Endothelial cell of umbilical vein (primary cell): ENCODE data around the gene CHCHD4. TPM values are rescaled to one million over a fixed set of nuclear protein-coding genes. Genes with fewer than 3 reads are reported as not detected.
A peak's percentile ranks its signal among the peaks of the same experiment; 100 is the strongest.

Experiments used
- BruUV-seq: library from RNA; stranded (reverse); fragments of 400-500 nt; replicated peaks from 2 replicates; lab custom pipeline; 2021; lab: Mats Ljungman, UMichigan
- CTCF ChIA-PET: fragments of 300-600, 350-600 bp; sonication (Branson Sonifier 250); formaldehyde crosslinking; loops from one replicate; lab custom pipeline; 2021; ENCODE audit warnings: antibody characterized with exemption, inconsistent platforms; lab: Charles Lee
- POLR2A ChIA-PET: fragments of 300-600, 350-600 bp; sonication (Branson Sonifier 250); formaldehyde crosslinking; loops from one replicate; lab custom pipeline; 2021; ENCODE audit warnings: antibody characterized with exemption, inconsistent platforms; lab: Charles Lee
- DNase-seq: peaks from one replicate; pipeline ENCODE4 v3.0.0-alpha.2; 2011; ENCODE audit warnings: low read depth, low spot score
- FAIRE-seq: peaks from 2 replicates; lab custom pipeline; 2011; peaks lifted over from hg19 to GRCh38; lab: Jason Lieb, UNC
- H2AFZ ChIP-seq: 2 replicates; pipeline ENCODE4 v1.6.0; 2012; ENCODE audit warnings: low read depth, low read length, control low read depth, inconsistent platforms
- H3K27ac ChIP-seq: 2 replicates; pipeline ENCODE4 v1.5.1; 2011; ENCODE audit warnings: low read depth, mild to moderate bottlenecking, control low read depth, low read length, moderate library complexity; ENCODE audit not compliant: insufficient read depth
- H3K27me3 ChIP-seq, 2 experiments: 2 replicates each; pipeline versions ENCODE4 v1.6.0 to v1.6.1; 2011; ENCODE audit warnings: low read length in 2 of 2, mixed read lengths in 1 of 2; ENCODE audit not compliant: control insufficient read depth in 2 of 2, insufficient read depth in 2 of 2
- H3K36me3 ChIP-seq, 2 experiments: 2 replicates in 1 of 2; 3 replicates in 1 of 2; pipeline ENCODE4 v1.5.1; 2011; ENCODE audit warnings: low read length in 2 of 2, mild to moderate bottlenecking in 1 of 2, moderate library complexity in 1 of 2; ENCODE audit not compliant: control insufficient read depth in 2 of 2, insufficient read depth in 2 of 2; ENCODE audit errors: extremely low read depth in 1 of 2
- H3K4me1 ChIP-seq: 3 replicates; pipeline ENCODE4 v1.5.1; 2011; ENCODE audit warnings: mild to moderate bottlenecking, low read length; ENCODE audit not compliant: control insufficient read depth, insufficient read depth; ENCODE audit errors: extremely low read depth
- H3K4me2 ChIP-seq: 2 replicates; pipeline ENCODE4 v1.6.1; 2011; ENCODE audit warnings: low read length, control low read depth, mixed read lengths; ENCODE audit not compliant: insufficient read depth
- H3K4me3 ChIP-seq, 3 experiments: fragments of 200-600 bp in 1 of 3; sonication (generic), shearing (Covaris generic) in 1 of 3; replicated peaks in 1 of 3; 2 replicates each; pipeline ENCODE4 v1.5.1; 2011 to 2016; ENCODE audit warnings: control low read depth in 3 of 3, low read length in 3 of 3, mild to moderate bottlenecking in 2 of 3, inconsistent platforms in 1 of 3, low read depth in 1 of 3, moderate library complexity in 1 of 3; ENCODE audit not compliant: insufficient read depth in 1 of 3
- H3K79me2 ChIP-seq: 2 replicates; pipeline ENCODE4 v1.6.0; 2012; ENCODE audit warnings: low read length, inconsistent platforms; ENCODE audit not compliant: control insufficient read depth, insufficient read depth
- H3K9ac ChIP-seq: replicated peaks from 2 replicates; pipeline ENCODE3; 2011; ENCODE audit warnings: low read length, control low read depth; ENCODE audit not compliant: insufficient read depth; ENCODE audit errors: extremely low read depth
- H3K9me1 ChIP-seq: replicated peaks from 3 replicates; pipeline ENCODE4 v1.6.0; 2011; ENCODE audit warnings: mild to moderate bottlenecking, low read length; ENCODE audit not compliant: control insufficient read depth, insufficient read depth; ENCODE audit errors: extremely low read depth
- H3K9me3 ChIP-seq: replicated peaks from 2 replicates; pipeline ENCODE4 v1.5.1; 2012; ENCODE audit warnings: low read length, inconsistent platforms; ENCODE audit not compliant: control insufficient read depth, insufficient read depth
- H4K20me1 ChIP-seq: replicated peaks from 2 replicates; pipeline ENCODE3; 2011; ENCODE audit warnings: mild to moderate bottlenecking, low read length; ENCODE audit not compliant: control insufficient read depth, insufficient read depth; ENCODE audit errors: extremely low read depth
- CTCF ChIP-seq, 2 donors: IDR thresholded peaks; 1 replicate in 1 of 2; 2 replicates in 1 of 2; pipeline ENCODE4 v1.5.1; 2011; ENCODE audit warnings: low read length in 2 of 2, mild to moderate bottlenecking in 2 of 2, moderate library complexity in 2 of 2, control low read depth in 1 of 2, inconsistent platforms in 1 of 2, low read depth in 1 of 2; ENCODE audit not compliant: insufficient read depth in 1 of 2; ENCODE audit errors: extremely low read depth in 1 of 2
- FOS ChIP-seq: IDR thresholded peaks from 2 replicates; pipeline ENCODE4 v1.6.1; 2011; ENCODE audit warnings: mild to moderate bottlenecking, low read length, moderate library complexity, borderline replicate concordance; ENCODE audit not compliant: insufficient read depth
- GATA2 ChIP-seq: IDR thresholded peaks from 2 replicates; pipeline ENCODE4 v1.7.0; 2011; ENCODE audit warnings: low read depth, mild to moderate bottlenecking, moderate library complexity, mixed read lengths, low read length; ENCODE audit not compliant: insufficient read length, insufficient read depth
- MAX ChIP-seq: IDR thresholded peaks from 2 replicates; pipeline ENCODE4 v1.6.1; 2011; ENCODE audit not compliant: insufficient read depth, insufficient read length
- MYC ChIP-seq: IDR thresholded peaks from one replicate; pipeline ENCODE4 v1.6.1; 2011; ENCODE audit warnings: mild to moderate bottlenecking, low read depth, low read length
- POLR2AphosphoS5 ChIP-seq: IDR thresholded peaks from 2 replicates; pipeline ENCODE4 v1.6.1; 2012; ENCODE audit warnings: low read depth, mild to moderate bottlenecking, control low read depth, low read length, moderate library complexity; ENCODE audit not compliant: insufficient read depth
- dilution Hi-C: fragments of 300-500 bp; cut with MboI; formaldehyde crosslinking; loops from one replicate; pipeline ENCODE4 v1.15.0; 2019; ENCODE audit warnings: low sequenced_read_pairs; ENCODE audit not compliant: extremely low pct_ligation_motif_present
- intact Hi-C: fragments of 100-400 bp; cut with micrococcal nuclease; formaldehyde crosslinking; loops from one replicate; pipeline ENCODE4 v1.10.0; 2022
- polyA plus RNA-seq, 4 experiments: library from polyadenylated mRNA; depleted of rRNA in 3 of 4; stranded (reverse) in 3 of 4; unstranded in 1 of 4; fragments of >200 nt; gene quantifications; 2 replicates each; pipeline versions ENCODE4 v1.2.1 to v1.2.3, GENCODE V29; 2011 to 2012; ENCODE audit warnings: missing spikeins in 1 of 4
- total RNA-seq: library from RNA; stranded (reverse); gene quantifications from 2 replicates; pipeline ENCODE4 v1.2.3, GENCODE V29; 2021

The CHCHD4 gene
- total and polyA plus RNA-seq, 2 donors (not counting 3 experiments of a cell fraction or from before 2014, with no cell fraction given), result 8.5 to 13.6 TPM

GRCh38 chr3:14117468-14118399 is 6.9 kb downstream of the CHCHD4 start:
- Histone ChIP-seq H3K4me2 (no peak overlapping the region), H3K27ac (no peak overlapping the region), H3K9me3 (no peaks in the 10 kb centered on the region), H3K9ac (no peak overlapping the region), H3K36me3 (peaks cover 0 to 12% of the 10 kb centered on the region in 2 experiments), H3K4me1 (no peaks in the 10 kb centered on the region), H3K4me3 (no peak overlapping the region), H3K9me1 (no peaks in the 10 kb centered on the region), H4K20me1 (no peaks in the 10 kb centered on the region), H3K27me3 (no peaks in the 10 kb centered on the region), H2AFZ (no peak overlapping the region), H3K79me2 (no peaks in the 10 kb centered on the region)
- FAIRE-seq, result no peak
- TF ChIP-seq FOS (no peak), POLR2AphosphoS5 (no peak)
- BruUV-seq, result no TSS peak
- POLR2A ChIA-PET, result no interaction called here
- dilution Hi-C loops, result no loop called here
- CTCF ChIA-PET, result interaction anchor here (1.3 to 1.6 kb wide), 2 partner anchors 86 to 221 kb away, joined by 3 to 5 read pairs; no protein-coding TSS in a partner anchor
- intact Hi-C loops, result no loop called here
- DNase-seq, result no peak

GRCh38 chr3:14113965-14114635 is 10.6 kb downstream of the CHCHD4 start:
- Histone ChIP-seq H3K9ac (no peak overlapping the region), H2AFZ (no peak overlapping the region), H3K9me3 (no peaks in the 10 kb centered on the region), H3K27me3 (no peaks in the 10 kb centered on the region), H3K4me3 (no peak overlapping the region), H4K20me1 (no peaks in the 10 kb centered on the region), H3K4me2 (no peak overlapping the region), H3K79me2 (no peaks in the 10 kb centered on the region), H3K36me3 (peaks cover 0 to 12% of the 10 kb centered on the region in 2 experiments), H3K9me1 (no peaks in the 10 kb centered on the region), H3K4me1 (no peaks in the 10 kb centered on the region), H3K27ac (no peak overlapping the region)
- ChIA-PET POLR2A (interaction anchor here (0.7 kb wide), 1 partner anchor 338 kb away, joined by 4 read pairs; no protein-coding TSS in a partner anchor), CTCF (interaction anchor here (1.2 to 2.1 kb wide), 6 partner anchors 10 to 459 kb away, joined by 3 to 23 read pairs (median 5); partner anchors contain the start of genes CHCHD4 and TMEM43)
- dilution Hi-C loops, result no loop called here
- BruUV-seq, result no TSS peak
- intact Hi-C loops, result loop anchor here (2.0 kb wide), 1 partner anchor 217 kb away; no protein-coding TSS in a partner anchor
- no peak for DNase-seq
- TF ChIP-seq MYC, result no peak
- no peak for TF ChIP-seq MAX
- peak in 1 of 2 donors; percentile 8 for TF ChIP-seq CTCF (IDR thresholded peaks at IDR 0.05; ENCODE audit: extremely low read depth in 1 of 2, insufficient read depth in 1 of 2, low read depth in 1 of 2, low read length in 2 of 2)
- TF ChIP-seq GATA2, result no peak
- no peak for FAIRE-seq
